Measurements from ENCODE around the gene TRAPPC14.
"Not testable (repeated sequence)": the region's sequence is repeated elsewhere in the genome, so short reads cannot be mapped to it uniquely, and the experiment has no call there.

DNA sequence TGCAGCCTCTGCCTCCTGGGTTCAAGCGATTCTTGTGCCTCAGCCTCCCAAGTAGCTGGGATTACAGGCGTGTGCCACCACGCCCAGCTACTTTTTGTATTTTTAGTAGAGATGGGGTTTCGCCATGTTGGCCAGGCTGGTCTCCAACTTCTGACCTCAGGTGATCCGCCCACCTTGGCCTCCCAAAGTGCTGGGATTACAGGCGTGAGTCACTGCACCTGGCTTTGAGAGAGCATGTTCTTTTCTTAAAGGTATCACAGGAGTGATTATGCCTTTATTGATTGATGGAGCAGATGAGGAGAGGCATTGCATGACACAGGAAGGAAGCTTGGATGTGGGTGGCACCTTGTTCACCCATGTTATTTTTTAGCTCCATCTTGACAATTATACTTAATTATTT, 24.6 kb upstream of the TRAPPC14 start:
- TF ChIP-seq GLI4, ZNF350 (tag by site-specific recombination; IDR thresholded peaks at IDR 0.05): not testable (repeated sequence)

Data from HEK293 (cell line).